OCI-LY1 (cell line): ENCODE data around the gene SLC19A1.

Experiments
- H2AFZ ChIP-seq: fragments of 200-600 bp; sonication (generic), shearing (Covaris generic); 2 replicates; pipeline ENCODE4 v1.6.0; 2014; ENCODE audit warnings: antibody characterized with exemption, mild to moderate bottlenecking, low read length
- H3F3A ChIP-seq: fragments of 200-600 bp; sonication (generic), shearing (Covaris generic); 2 replicates; pipeline ENCODE4 v1.6.0; 2014; ENCODE audit warnings: mild to moderate bottlenecking, antibody characterized with exemption, low read length, moderate library complexity; ENCODE audit not compliant: insufficient read depth
- H3K27ac ChIP-seq: fragments of 200-600 bp; sonication (generic); 2 replicates; pipeline ENCODE4 v1.5.1; 2014; ENCODE audit warnings: low read length, mixed run types, mild to moderate bottlenecking, low read depth; ENCODE audit not compliant: poor library complexity, severe bottlenecking
- H3K27me3 ChIP-seq: fragments of 200-600 bp; sonication (generic); 2 replicates; pipeline ENCODE4 v1.6.0; 2014; ENCODE audit warnings: antibody characterized with exemption, mild to moderate bottlenecking, low read length, moderate library complexity; ENCODE audit not compliant: insufficient read depth
- H3K36me3 ChIP-seq: fragments of 200-600 bp; sonication (generic); 2 replicates; pipeline ENCODE4 v1.6.1; 2014; ENCODE audit warnings: mild to moderate bottlenecking, antibody characterized with exemption, low read length, moderate library complexity, mixed read lengths; ENCODE audit not compliant: insufficient read depth
- H3K4me1 ChIP-seq: fragments of 200-600 bp; sonication (generic); 2 replicates; pipeline ENCODE4 v1.5.1; 2014; ENCODE audit warnings: mild to moderate bottlenecking, low read length, moderate library complexity; ENCODE audit not compliant: insufficient read depth, severe bottlenecking
- H3K4me2 ChIP-seq: fragments of 200-600 bp; sonication (generic), shearing (Covaris generic); 2 replicates; pipeline ENCODE4 v1.6.1; 2014; ENCODE audit warnings: low read length
- H3K4me3 ChIP-seq: fragments of 200-600 bp; sonication (generic); 2 replicates; pipeline ENCODE4 v1.5.1; 2014; ENCODE audit warnings: low read length, low read depth, mild to moderate bottlenecking, mixed read lengths; ENCODE audit not compliant: poor library complexity, severe bottlenecking
- H3K79me2 ChIP-seq: fragments of 200-600 bp; shearing (Covaris generic); 2 replicates; pipeline ENCODE4 v1.6.1; 2016; ENCODE audit warnings: mixed run types, low read length, mixed read lengths; ENCODE audit not compliant: insufficient read depth
- H3K9ac ChIP-seq: fragments of 200-600 bp; sonication (generic), shearing (Covaris generic); 2 replicates; pipeline ENCODE4 v1.6.1; 2014; ENCODE audit warnings: mild to moderate bottlenecking, low read length, mixed read lengths
- H3K9me2 ChIP-seq: fragments of 200-600 bp; sonication (generic), shearing (Covaris generic); 2 replicates; pipeline ENCODE4 v1.6.1; 2014; ENCODE audit warnings: low read depth, mild to moderate bottlenecking, low read length, mixed read lengths
- H3K9me3 ChIP-seq: fragments of 200-600 bp; shearing (Covaris generic); 2 replicates; pipeline ENCODE4 v1.6.1; 2014; ENCODE audit warnings: low read length, mixed read lengths
- H4K20me1 ChIP-seq: fragments of 200-600 bp; sonication (generic), shearing (Covaris generic); 2 replicates; pipeline ENCODE4 v1.6.0; 2016; ENCODE audit warnings: mild to moderate bottlenecking, low read length; ENCODE audit not compliant: insufficient read depth
- EZH2 ChIP-seq: fragments of 200-600 bp; sonication (generic), shearing (Covaris generic); IDR thresholded peaks from 2 replicates; pipeline ENCODE4 v1.8.0; 2017; ENCODE audit warnings: borderline replicate concordance, mixed run types, mild to moderate bottlenecking, antibody characterized with exemption, low read length, moderate library complexity, mixed read lengths
- TF ChIP-seq, protein P1 (sequence below): fragments of 200-600 bp; sonication (generic), shearing (Covaris generic); IDR thresholded peaks from 2 replicates; pipeline ENCODE4 v1.5.1; 2017; ENCODE audit warnings: mild to moderate bottlenecking, antibody characterized with exemption, low read length, moderate library complexity, mixed read lengths

The SLC19A1 gene

DNA sequence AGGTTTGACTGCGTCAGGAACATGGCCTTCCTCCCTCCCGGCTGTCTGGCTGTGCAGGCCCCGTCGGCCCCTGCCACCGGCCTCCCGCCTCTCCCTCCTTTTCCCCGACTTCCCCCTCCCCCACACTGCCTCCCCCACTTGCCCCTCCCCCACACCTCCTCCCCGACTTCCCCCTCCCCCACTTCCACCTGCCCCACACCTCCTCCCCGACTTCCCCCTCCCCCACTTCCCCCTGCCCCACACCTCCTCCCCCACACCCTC, 52.6 kb downstream of the SLC19A1 start:
- TF ChIP-seq, protein P1, sequence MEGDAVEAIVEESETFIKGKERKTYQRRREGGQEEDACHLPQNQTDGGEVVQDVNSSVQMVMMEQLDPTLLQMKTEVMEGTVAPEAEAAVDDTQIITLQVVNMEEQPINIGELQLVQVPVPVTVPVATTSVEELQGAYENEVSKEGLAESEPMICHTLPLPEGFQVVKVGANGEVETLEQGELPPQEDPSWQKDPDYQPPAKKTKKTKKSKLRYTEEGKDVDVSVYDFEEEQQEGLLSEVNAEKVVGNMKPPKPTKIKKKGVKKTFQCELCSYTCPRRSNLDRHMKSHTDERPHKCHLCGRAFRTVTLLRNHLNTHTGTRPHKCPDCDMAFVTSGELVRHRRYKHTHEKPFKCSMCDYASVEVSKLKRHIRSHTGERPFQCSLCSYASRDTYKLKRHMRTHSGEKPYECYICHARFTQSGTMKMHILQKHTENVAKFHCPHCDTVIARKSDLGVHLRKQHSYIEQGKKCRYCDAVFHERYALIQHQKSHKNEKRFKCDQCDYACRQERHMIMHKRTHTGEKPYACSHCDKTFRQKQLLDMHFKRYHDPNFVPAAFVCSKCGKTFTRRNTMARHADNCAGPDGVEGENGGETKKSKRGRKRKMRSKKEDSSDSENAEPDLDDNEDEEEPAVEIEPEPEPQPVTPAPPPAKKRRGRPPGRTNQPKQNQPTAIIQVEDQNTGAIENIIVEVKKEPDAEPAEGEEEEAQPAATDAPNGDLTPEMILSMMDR = no peak
- no peak for TF ChIP-seq EZH2
- Histone ChIP-seq H3K4me1 (no peaks in the 10 kb centered on the region), H3K9ac (no peak overlapping the region), H2AFZ (no peak overlapping the region), H3F3A (no peaks in the 10 kb centered on the region), H3K9me2 (no peaks in the 10 kb centered on the region), H3K36me3 (no peaks in the 10 kb centered on the region), H3K27me3 (no peaks in the 10 kb centered on the region; the same call in 1 of the 2 replicates), H3K79me2 (no peaks in the 10 kb centered on the region), H3K9me3 (no peaks in the 10 kb centered on the region), H3K4me3 (no peak overlapping the region), H3K4me2 (no peak overlapping the region), H3K27ac (no peak overlapping the region), H4K20me1 (no peaks in the 10 kb centered on the region)

DNA sequence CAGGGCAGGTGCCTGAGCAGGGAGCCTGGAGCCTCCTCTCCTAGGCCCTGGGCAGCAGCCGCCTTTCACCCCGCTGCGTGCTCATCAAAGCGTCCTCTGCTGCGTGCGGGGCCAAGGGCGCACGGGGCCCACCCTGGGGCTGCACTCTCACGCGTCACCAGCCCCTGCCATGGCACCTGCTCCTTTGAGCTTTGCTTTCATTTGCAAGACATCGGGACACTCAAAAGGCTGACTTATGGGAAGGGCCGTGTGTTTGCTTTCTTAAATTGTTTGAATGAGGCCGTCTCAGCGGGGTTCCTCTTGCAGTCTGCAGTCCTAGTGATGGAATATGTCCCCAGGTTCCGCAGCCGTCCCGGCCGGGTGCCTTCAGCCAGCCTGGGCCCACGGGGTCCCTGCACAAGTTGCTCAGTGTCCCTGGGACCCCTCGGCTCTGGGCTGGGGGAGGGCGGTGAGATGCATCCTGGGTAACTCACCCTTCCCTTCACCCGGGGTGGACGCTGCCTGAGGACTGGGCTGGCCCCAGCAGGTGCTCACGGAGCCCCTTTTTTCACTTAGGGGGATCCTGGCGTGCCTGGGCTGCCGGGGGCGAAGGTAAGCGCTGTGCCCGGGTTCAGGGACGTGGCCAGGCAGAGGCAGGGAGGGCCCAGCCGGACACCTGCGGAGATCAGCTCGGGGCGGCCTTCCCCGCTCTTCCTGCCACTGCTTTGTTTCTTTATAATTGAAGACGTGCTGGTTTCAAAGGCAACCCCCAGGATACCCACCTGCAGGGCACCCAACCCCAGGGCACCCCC, 53.1 kb downstream of the SLC19A1 start:
- no peaks in the 10 kb centered on the region for H3K4me1 ChIP-seq
- no peak overlapping the region for H3K27ac ChIP-seq
- H3F3A ChIP-seq = no peaks in the 10 kb centered on the region
- no peak overlapping the region for H3K9ac ChIP-seq
- no peaks in the 10 kb centered on the region; the same call in 1 of the 2 replicates for H3K27me3 ChIP-seq
- no peaks in the 10 kb centered on the region for H3K9me3 ChIP-seq
- no peak overlapping the region for H3K4me2 ChIP-seq
- no peaks in the 10 kb centered on the region for H3K36me3 ChIP-seq
- TF ChIP-seq EZH2 = no peak
- TF ChIP-seq, protein P1 = no peak
- H3K79me2 ChIP-seq = no peaks in the 10 kb centered on the region
- no peak overlapping the region for H3K4me3 ChIP-seq
- H2AFZ ChIP-seq = no peak overlapping the region
- H3K9me2 ChIP-seq = no peaks in the 10 kb centered on the region
- no peaks in the 10 kb centered on the region for H4K20me1 ChIP-seq

DNA sequence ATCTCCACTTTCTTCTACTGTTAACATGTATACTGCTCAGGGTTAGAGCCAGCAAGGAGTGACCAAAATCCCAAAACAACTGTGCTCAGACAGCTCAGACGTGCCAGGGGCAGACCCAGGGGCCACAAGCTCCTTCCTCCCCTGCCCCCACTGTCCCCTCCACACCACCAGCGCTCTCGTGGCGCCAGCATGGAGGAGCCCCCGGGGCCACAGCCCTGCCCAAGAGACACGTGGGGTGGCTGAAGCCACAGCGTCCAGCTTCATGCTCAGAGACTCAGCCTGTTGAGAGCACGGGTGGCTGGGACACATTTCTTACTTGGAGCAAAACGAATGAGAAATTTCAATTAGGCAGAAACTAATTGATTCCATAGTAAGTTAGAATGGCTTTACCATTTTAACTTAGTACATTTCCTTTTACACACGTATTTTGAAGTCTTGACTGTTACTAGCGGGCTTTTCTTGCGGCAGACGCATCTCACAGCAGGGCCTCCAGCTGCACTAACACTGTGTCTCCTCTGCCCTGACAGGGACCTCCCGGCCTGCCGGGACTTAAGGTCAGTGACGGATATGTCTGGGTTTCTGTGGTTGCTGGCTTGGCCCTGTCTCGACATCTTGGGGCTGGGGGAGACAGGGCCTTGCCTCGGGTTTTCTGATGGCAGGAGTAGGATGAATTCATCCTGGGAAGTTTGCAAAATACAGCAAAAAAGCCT, 54.2 kb downstream of the SLC19A1 start:
- TF ChIP-seq, protein P1 = no peak
- TF ChIP-seq EZH2 = no peak
- Histone ChIP-seq H4K20me1 (no peaks in the 10 kb centered on the region), H3K9me2 (no peaks in the 10 kb centered on the region), H3K36me3 (no peaks in the 10 kb centered on the region), H3K9ac (no peak overlapping the region), H3K27ac (no peak overlapping the region), H3K79me2 (no peaks in the 10 kb centered on the region), H3F3A (no peaks in the 10 kb centered on the region), H3K4me1 (peaks cover 3% of the 10 kb centered on the region), H3K4me3 (no peak overlapping the region), H2AFZ (no peak overlapping the region), H3K9me3 (no peaks in the 10 kb centered on the region), H3K4me2 (no peak overlapping the region), H3K27me3 (no peaks in the 10 kb centered on the region; the same call in 1 of the 2 replicates)
